NK-92 treated with Interleukin-12 subunit alpha and Interleukin-12 subunit beta, amount 100 ng/mL, for 24 hours (cell line): ENCODE data around the gene MPDZ.

Experiments
- DNase-seq: peaks from one replicate; lab custom pipeline; 2025; lab: John Stamatoyannopoulos, UW

The MPDZ gene

GRCh38 chr9:13279284-13280141, at the start of gene MPDZ:
Gene MPDZ, minus strand, starts transcription at chr9:13279692. Its CDS starts 29,377 bp downstream, at chr9:13250315.
- no peak for DNase-seq

GRCh38 chr9:13324988-13325387, 45.5 kb upstream of the MPDZ start:
- DNase-seq, result no peak

- DNase-seq, result no peak
Observed at GRCh38 chr9:13322828-13323550, 43.5 kb upstream of the MPDZ start.

GRCh38 chr9:13318027-13318426, 38.5 kb upstream of the MPDZ start:
- DNase-seq, result no peak

GRCh38 chr9:13296972-13297371, 17.5 kb upstream of the MPDZ start:
- DNase-seq, result no peak

GRCh38 chr9:13295556-13295955, 16.1 kb upstream of the MPDZ start:
- no peak for DNase-seq

GRCh38 chr9:13292782-13293181, 13.3 kb upstream of the MPDZ start:
- no peak for DNase-seq

- DNase-seq, result no peak
Observed at GRCh38 chr9:13292158-13292557, 12.7 kb upstream of the MPDZ start.

GRCh38 chr9:13291718-13292117, 12.2 kb upstream of the MPDZ start:
- no peak for DNase-seq

- DNase-seq, result no peak
Observed at GRCh38 chr9:13284011-13284410, 4.5 kb upstream of the MPDZ start.

- no peak for DNase-seq
Observed at GRCh38 chr9:13282998-13283397, 3.5 kb upstream of the MPDZ start.

GRCh38 chr9:13281356-13282016, 2.0 kb upstream of the MPDZ start:
- DNase-seq, result no peak

GRCh38 chr9:13278368-13279246, 885 bp downstream of the MPDZ start:
- DNase-seq, result no peak

GRCh38 chr9:13278023-13278367, 1.5 kb downstream of the MPDZ start:
- no peak for DNase-seq

- DNase-seq, result no peak
Observed at GRCh38 chr9:13274886-13275641, 4.4 kb downstream of the MPDZ start.

GRCh38 chr9:13270734-13271133, 8.8 kb downstream of the MPDZ start:
- no peak for DNase-seq

- no peak for DNase-seq
Observed at GRCh38 chr9:13269589-13270452, 9.7 kb downstream of the MPDZ start.

- no peak for DNase-seq
Observed at GRCh38 chr9:13268469-13268868, 11.0 kb downstream of the MPDZ start.

GRCh38 chr9:13267743-13268142, 11.7 kb downstream of the MPDZ start:
- no peak for DNase-seq

GRCh38 chr9:13266167-13266566, 13.3 kb downstream of the MPDZ start:
- DNase-seq, result no peak
